PFSK-1 (cell line): Measurements from ENCODE around the gene MED27.

ENCODE experiments used
- FOXP2 ChIP-seq: optimal IDR thresholded peaks from 2 replicates; pipeline ENCODE3; 2011; ENCODE audit warnings: borderline replicate concordance, control low read depth, inconsistent platforms; ENCODE audit not compliant: insufficient read depth; ENCODE audit errors: extremely low read length, extremely low read depth
- POLR2AphosphoS5 ChIP-seq: IDR thresholded peaks from 2 replicates; pipeline ENCODE4 v1.6.1; 2012; ENCODE audit warnings: low read depth, mild to moderate bottlenecking, control low read depth, low read length, moderate library complexity
- SIN3A ChIP-seq: IDR thresholded peaks from 2 replicates; pipeline ENCODE4 v1.6.1; 2012; ENCODE audit warnings: mild to moderate bottlenecking, low read length, moderate library complexity, borderline replicate concordance; ENCODE audit not compliant: insufficient read depth
- TAF1 ChIP-seq: IDR thresholded peaks from 2 replicates; pipeline ENCODE4 v1.6.1; 2012; ENCODE audit warnings: low read length, control low read depth, borderline replicate concordance; ENCODE audit not compliant: insufficient read depth
- TF ChIP-seq, protein P1 (sequence below), 2 experiments: IDR thresholded peaks; 2 replicates each; pipeline versions ENCODE4 v1.6.1 to v1.8.0; 2011 to 2012; ENCODE audit warnings: low read depth in 2 of 2, low read length in 2 of 2, control low read depth in 1 of 2, inconsistent platforms in 1 of 2, mild to moderate bottlenecking in 1 of 2, moderate library complexity in 1 of 2; ENCODE audit not compliant: insufficient read depth in 1 of 2

DNA sequence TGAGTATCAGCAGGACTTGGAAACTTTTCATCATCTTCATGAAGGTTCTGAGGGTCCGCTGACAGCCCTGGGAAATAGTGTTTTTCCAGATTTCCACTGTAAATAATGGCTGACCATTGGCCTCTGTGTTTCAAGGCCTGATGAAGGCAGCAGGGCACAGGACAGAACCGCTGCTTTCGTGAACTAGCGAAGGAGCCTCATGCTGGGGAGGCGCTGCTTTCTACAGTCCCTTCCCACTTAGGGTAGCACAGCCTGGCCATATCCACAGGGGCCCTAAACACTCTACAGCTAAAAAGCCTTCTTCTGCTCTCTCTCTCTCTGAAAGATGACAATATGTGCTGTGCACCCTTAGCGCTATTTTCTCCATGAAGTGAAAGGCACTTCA is 118.2 kb downstream of the MED27 start:
- TF ChIP-seq, protein P1, sequence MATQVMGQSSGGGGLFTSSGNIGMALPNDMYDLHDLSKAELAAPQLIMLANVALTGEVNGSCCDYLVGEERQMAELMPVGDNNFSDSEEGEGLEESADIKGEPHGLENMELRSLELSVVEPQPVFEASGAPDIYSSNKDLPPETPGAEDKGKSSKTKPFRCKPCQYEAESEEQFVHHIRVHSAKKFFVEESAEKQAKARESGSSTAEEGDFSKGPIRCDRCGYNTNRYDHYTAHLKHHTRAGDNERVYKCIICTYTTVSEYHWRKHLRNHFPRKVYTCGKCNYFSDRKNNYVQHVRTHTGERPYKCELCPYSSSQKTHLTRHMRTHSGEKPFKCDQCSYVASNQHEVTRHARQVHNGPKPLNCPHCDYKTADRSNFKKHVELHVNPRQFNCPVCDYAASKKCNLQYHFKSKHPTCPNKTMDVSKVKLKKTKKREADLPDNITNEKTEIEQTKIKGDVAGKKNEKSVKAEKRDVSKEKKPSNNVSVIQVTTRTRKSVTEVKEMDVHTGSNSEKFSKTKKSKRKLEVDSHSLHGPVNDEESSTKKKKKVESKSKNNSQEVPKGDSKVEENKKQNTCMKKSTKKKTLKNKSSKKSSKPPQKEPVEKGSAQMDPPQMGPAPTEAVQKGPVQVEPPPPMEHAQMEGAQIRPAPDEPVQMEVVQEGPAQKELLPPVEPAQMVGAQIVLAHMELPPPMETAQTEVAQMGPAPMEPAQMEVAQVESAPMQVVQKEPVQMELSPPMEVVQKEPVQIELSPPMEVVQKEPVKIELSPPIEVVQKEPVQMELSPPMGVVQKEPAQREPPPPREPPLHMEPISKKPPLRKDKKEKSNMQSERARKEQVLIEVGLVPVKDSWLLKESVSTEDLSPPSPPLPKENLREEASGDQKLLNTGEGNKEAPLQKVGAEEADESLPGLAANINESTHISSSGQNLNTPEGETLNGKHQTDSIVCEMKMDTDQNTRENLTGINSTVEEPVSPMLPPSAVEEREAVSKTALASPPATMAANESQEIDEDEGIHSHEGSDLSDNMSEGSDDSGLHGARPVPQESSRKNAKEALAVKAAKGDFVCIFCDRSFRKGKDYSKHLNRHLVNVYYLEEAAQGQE (IDR thresholded peaks at IDR 0.05; ENCODE audit: insufficient read depth in 1 of 2, low read depth in 2 of 2, low read length in 2 of 2), result no peak
- TF ChIP-seq FOXP2 (no peak), POLR2AphosphoS5 (no peak), TAF1 (no peak), SIN3A (no peak)
